ENCODE data around the gene PGBD1. TPM values are rescaled to one million over a fixed set of nuclear protein-coding genes. Genes with fewer than 3 reads are reported as not detected.

PGBD1 gene
- total RNA-seq (ENCODE audit: low replicate concordance), result 1.9 and 4.3 TPM in 2 replicates

GRCh38 chr6:28281288-28282064 lies at the start of gene PGBD1:
Gene PGBD1, plus strand, starts transcription at chr6:28281572. Its CDS starts 2,242 bp downstream, at chr6:28283814.

GRCh38 chr6:28252009-28252975 lies 29.1 kb upstream of the PGBD1 start, which contains the start of gene ZKSCAN4:
Gene ZKSCAN4, minus strand, starts transcription at chr6:28252269. Its CDS starts 289 bp downstream, at chr6:28251980.

GRCh38 chr6:28258877-28259777 lies 22.2 kb upstream of the PGBD1 start, which contains the start of gene NKAPL:
Gene NKAPL, plus strand, starts transcription at chr6:28259297. Its CDS starts 75 bp downstream, at chr6:28259372.

GRCh38 chr6:28266962-28267694 lies 14.2 kb upstream of the PGBD1 start, which contains the start of gene ZSCAN26:
Gene ZSCAN26, plus strand, starts transcription at chr6:28267143. Its CDS starts 4,777 bp downstream, at chr6:28271920.

GRCh38 chr6:28335564-28336283 lies 54.4 kb downstream of the PGBD1 start, which contains the start of gene ZSCAN31:
Gene ZSCAN31, minus strand, starts transcription at chr6:28336148. Its CDS starts 6,465 bp downstream, at chr6:28329683.

GRCh38 chr6:28349892-28350737 lies 68.7 kb downstream of the PGBD1 start, which contains the start of gene ZKSCAN3:
Gene ZKSCAN3, plus strand, starts transcription at chr6:28349947. Its CDS starts 9,640 bp downstream, at chr6:28359587.

Other genes with a start within 250 kb of the PGBD1 start
- gene ZNF165, start 201.0 kb upstream of the PGBD1 start, total RNA-seq (ENCODE audit: low replicate concordance), result 0.30 and 0.47 TPM in 2 replicates
- gene ZSCAN16, start 157.0 kb upstream of the PGBD1 start, total RNA-seq (ENCODE audit: low replicate concordance), result 0.82 and 2.7 TPM in 2 replicates
- 10.5 and 11.2 TPM in 2 replicates for gene ZKSCAN8, start 139.7 kb upstream of the PGBD1 start, total RNA-seq (ENCODE audit: low replicate concordance)
- gene ZSCAN9, start 56.3 kb upstream of the PGBD1 start, total RNA-seq (ENCODE audit: low replicate concordance), result 4.2 and 9.8 TPM in 2 replicates
- 3.7 and 5.3 TPM in 2 replicates for gene ZKSCAN4, start 29.3 kb upstream of the PGBD1 start, total RNA-seq (ENCODE audit: low replicate concordance)
- 0.75 and 1.4 TPM in 2 replicates for gene NKAPL, start 22.3 kb upstream of the PGBD1 start, total RNA-seq (ENCODE audit: low replicate concordance)
- gene ZSCAN26, start 14.4 kb upstream of the PGBD1 start, total RNA-seq (ENCODE audit: low replicate concordance), result 11.5 and 12.0 TPM in 2 replicates
- gene ZSCAN31, start 54.6 kb downstream of the PGBD1 start, total RNA-seq (ENCODE audit: low replicate concordance), result 16.8 and 21.2 TPM in 2 replicates
- gene ZKSCAN3, start 68.4 kb downstream of the PGBD1 start, total RNA-seq (ENCODE audit: low replicate concordance), result 4.6 and 5.2 TPM in 2 replicates
- 3.2 and 3.8 TPM in 2 replicates for gene ZSCAN12, start 118.2 kb downstream of the PGBD1 start, total RNA-seq (ENCODE audit: low replicate concordance)
- 0.94 and 2.4 TPM in 2 replicates for gene ZSCAN23, start 161.9 kb downstream of the PGBD1 start, total RNA-seq (ENCODE audit: low replicate concordance)
- not detected in 2 replicates for gene GPX6, start 234.2 kb downstream of the PGBD1 start, total RNA-seq (ENCODE audit: low replicate concordance)
- not detected in 2 replicates for gene GPX5, start 244.3 kb downstream of the PGBD1 start, total RNA-seq (ENCODE audit: low replicate concordance)